B cell (primary cell): ENCODE data around the gene ARHGAP12. TPM values are rescaled to one million over a fixed set of nuclear protein-coding genes. Genes with fewer than 3 reads are reported as not detected.

Experiments used
- ATAC-seq: fragments of 200-7000 bp; cut with Tn5 transposase; one replicate; pipeline ENCODE4 v1.10.0; 2021; ENCODE audit warnings: low read depth, mild to moderate bottlenecking, moderate number of reproducible peaks, moderate library complexity
- CTCF ChIA-PET: fragments of 350-600 bp; sonication (Branson Sonifier 250); formaldehyde crosslinking; loops from one replicate; lab custom pipeline; 2021; ENCODE audit warnings: antibody characterized with exemption, inconsistent platforms; lab: Charles Lee
- POLR2A ChIA-PET: fragments of 350-600 bp; sonication (Branson Sonifier 250); formaldehyde crosslinking; loops from one replicate; lab custom pipeline; 2021; ENCODE audit warnings: antibody characterized with exemption; lab: Charles Lee
- DNase-seq: peaks from one replicate; pipeline ENCODE4 v3.0.0; 2013
- H2AFZ ChIP-seq: 2 replicates; pipeline ENCODE4 v1.6.1; 2012; ENCODE audit warnings: mild to moderate bottlenecking, low read depth, low read length; ENCODE audit not compliant: insufficient read depth, poor library complexity, severe bottlenecking
- H3K27ac ChIP-seq, 2 donors: 1 replicate in 1 of 2; 2 replicates in 1 of 2; pipeline ENCODE4 v1.5.1; 2012 to 2013; ENCODE audit warnings: low read length in 2 of 2, mild to moderate bottlenecking in 2 of 2, moderate library complexity in 1 of 2
- H3K27me3 ChIP-seq, 4 experiments: fragments of 200-600 bp in 1 of 4; sonication (generic) in 1 of 4; replicated peaks in 1 of 4; 1 replicate in 2 of 4; 2 replicates in 2 of 4; pipeline versions ENCODE4 v1.6.1 to v1.7.0; 2013 to 2016; ENCODE audit warnings: low read length in 3 of 4, mild to moderate bottlenecking in 2 of 4, mixed read lengths in 1 of 4, moderate library complexity in 1 of 4; ENCODE audit not compliant: insufficient read depth in 4 of 4, control insufficient read depth in 3 of 4; ENCODE audit errors: control extremely low read depth in 1 of 4
- H3K36me3 ChIP-seq, 2 experiments: replicated peaks in 1 of 2; 1 replicate in 1 of 2; 2 replicates in 1 of 2; pipeline versions ENCODE4 v1.6.1 to v1.7.1; 2013; ENCODE audit warnings: low read length in 1 of 2; ENCODE audit not compliant: insufficient read depth in 2 of 2, control insufficient read depth in 1 of 2; ENCODE audit errors: control extremely low read depth in 1 of 2, extremely low read depth in 1 of 2
- H3K4me1 ChIP-seq, 2 donors: fragments of 200-600 bp in 1 of 2; sonication (generic) in 1 of 2; 1 replicate in 1 of 2; 2 replicates in 1 of 2; pipeline versions ENCODE4 v1.5.1 to v1.6.1; 2013 to 2017; ENCODE audit warnings: low read length in 2 of 2; ENCODE audit not compliant: control insufficient read depth in 2 of 2, insufficient read depth in 2 of 2
- H3K4me2 ChIP-seq: replicated peaks from 2 replicates; pipeline ENCODE3; 2012; ENCODE audit warnings: mild to moderate bottlenecking, low read depth, low read length; ENCODE audit not compliant: poor library complexity, severe bottlenecking
- H3K4me3 ChIP-seq, 5 experiments: fragments of 200-600 bp in 1 of 5; sonication (generic) in 1 of 5; 1 replicate in 3 of 5; 2 replicates in 2 of 5; pipeline versions ENCODE4 v1.5.1 to v1.7.0; 2011 to 2016; ENCODE audit warnings: low read length in 4 of 5, mild to moderate bottlenecking in 4 of 5, low read depth in 2 of 5, control low read depth in 1 of 5, moderate library complexity in 1 of 5; ENCODE audit not compliant: insufficient read depth in 1 of 5; ENCODE audit errors: control extremely low read depth in 1 of 5, extremely low read depth in 1 of 5
- H3K79me2 ChIP-seq: fragments of 200-600 bp; sonication (generic); one replicate; pipeline ENCODE4 v1.6.0; 2016; ENCODE audit warnings: low read length; ENCODE audit not compliant: control insufficient read depth, insufficient read depth
- H3K9ac ChIP-seq: fragments of 200-600 bp; sonication (generic); 2 replicates; pipeline ENCODE4 v1.6.1; 2017; ENCODE audit warnings: mild to moderate bottlenecking, low read length, moderate library complexity
- H3K9me3 ChIP-seq, 3 donors: one replicate each; pipeline versions ENCODE4 v1.6.1 to v1.7.1; 2013; ENCODE audit warnings: low read length in 2 of 3; ENCODE audit not compliant: control insufficient read depth in 2 of 3, insufficient read depth in 1 of 3; ENCODE audit errors: control extremely low read depth in 1 of 3
- H4K20me1 ChIP-seq: 2 replicates; pipeline ENCODE4 v1.6.0; 2012; ENCODE audit warnings: mild to moderate bottlenecking, low read length; ENCODE audit not compliant: insufficient read depth, control insufficient read depth, poor library complexity, severe bottlenecking
- H3K27ac Mint-ChIP-seq: one replicate; pipeline ENCODE4 v1.8.0; 2021; ENCODE audit warnings: mixed read lengths
- H3K27me3 Mint-ChIP-seq: one replicate; pipeline ENCODE4 v1.8.0; 2021; ENCODE audit warnings: mixed read lengths
- H3K4me1 Mint-ChIP-seq: one replicate; pipeline ENCODE4 v1.8.0; 2021; ENCODE audit warnings: mixed read lengths
- H3K4me3 Mint-ChIP-seq: one replicate; pipeline ENCODE4 v1.8.0; 2021; ENCODE audit warnings: mixed read lengths
- H3K9me3 Mint-ChIP-seq: one replicate; pipeline ENCODE4 v1.8.0; 2022; ENCODE audit warnings: mixed read lengths; ENCODE audit not compliant: insufficient read depth
- EZH2 ChIP-seq: IDR thresholded peaks from 2 replicates; pipeline ENCODE4 v1.6.1; 2012; ENCODE audit warnings: borderline replicate concordance, low read depth, mild to moderate bottlenecking, moderate library complexity, low read length; ENCODE audit not compliant: insufficient read depth, poor library complexity, severe bottlenecking
- WGBS: methylation state at CpG from one replicate; pipeline ENCODE4 v1.1.5; 2013; ENCODE audit warnings: missing lambda C conversion rate; ENCODE audit not compliant: insufficient coverage; 5-methylcytosine and 5-hydroxymethylcytosine counted together
- intact Hi-C: fragments of 100-400 bp; cut with micrococcal nuclease; formaldehyde crosslinking; loops from one replicate; pipeline ENCODE4 v1.10.0; 2022
- polyA plus RNA-seq: library from polyadenylated mRNA; depleted of rRNA; stranded (reverse); fragments of >200 nt; gene quantifications from 2 replicates; pipeline ENCODE4 v1.2.3, GENCODE V29; 2012
- total RNA-seq, 2 donors: library from RNA; stranded (reverse); fragments of 120-200 nt in 1 of 2; gene quantifications; 1 replicate in 1 of 2; 2 replicates in 1 of 2; pipeline versions ENCODE4 v1.2.3 to v1.2.4, GENCODE V29; 2013 to 2022
- TF ChIP-seq, protein P1 (sequence below): fragments of 200-600 bp; IDR thresholded peaks from one replicate; pipeline ENCODE4 v1.8.0; 2022; ENCODE audit warnings: antibody characterized with exemption, mild to moderate bottlenecking

Gene ARHGAP12
- total and polyA plus RNA-seq, 2 donors (not counting 1 experiment from before 2014, with no cell fraction given): 12.3 to 45.3 TPM

DNA sequence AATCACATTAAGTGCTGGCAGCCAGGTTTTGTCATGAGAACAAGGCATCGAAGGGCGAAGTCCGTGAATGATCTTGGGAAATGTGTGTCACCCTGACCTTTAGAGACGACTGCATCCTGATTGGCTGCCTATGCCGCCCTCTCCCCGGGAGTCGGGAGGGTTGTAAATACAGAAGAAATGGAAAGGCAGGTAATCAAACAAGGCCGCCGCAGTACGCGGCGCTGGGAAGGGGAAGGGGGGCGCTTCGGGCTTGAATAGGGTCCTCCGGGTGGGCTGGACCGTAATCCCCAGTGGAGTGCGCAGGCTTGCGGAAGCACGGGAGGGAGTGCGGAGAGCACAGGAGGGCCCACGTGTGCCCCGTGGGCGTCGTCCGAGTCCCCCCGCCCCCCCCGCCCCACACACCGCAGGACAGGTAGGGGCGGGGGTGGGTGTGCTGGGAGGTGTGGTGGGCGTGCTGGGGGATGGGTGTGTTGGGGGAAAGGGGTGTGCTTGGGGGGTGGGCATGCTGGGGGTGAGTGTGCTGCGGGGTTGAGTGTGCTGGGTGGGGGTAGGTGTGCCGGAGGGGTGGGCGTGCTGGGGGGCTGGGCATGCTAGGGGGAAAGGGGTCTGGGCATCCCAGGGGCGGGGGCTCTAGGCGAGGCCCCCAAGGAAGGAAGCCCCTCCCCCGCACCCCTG, 169.4 kb downstream of the ARHGAP12 start:
- H3K4me1 Mint-ChIP-seq: peaks cover 15% of the 10 kb centered on the region

DNA sequence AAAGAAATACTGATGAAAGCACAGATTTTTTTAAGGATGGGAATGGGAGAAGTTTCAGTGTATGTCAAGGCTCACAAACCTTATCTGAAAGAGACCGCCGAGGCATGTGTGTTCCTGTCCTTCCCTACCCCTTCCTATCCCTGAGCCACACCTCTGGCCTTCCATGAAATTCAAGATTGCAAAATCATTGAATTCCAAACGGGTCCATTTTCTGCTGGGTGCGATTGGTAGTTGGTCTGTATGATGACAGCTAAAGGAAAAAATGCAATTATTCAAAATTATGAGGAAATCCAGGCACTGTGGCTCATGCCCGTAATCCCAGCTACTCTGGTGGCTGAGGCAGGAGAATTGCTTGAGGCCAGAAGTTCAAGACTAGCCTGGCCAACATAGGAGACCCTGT, 170.1 kb downstream of the ARHGAP12 start:
- Mint-ChIP-seq H3K27me3 (no peaks in the 10 kb centered on the region), H3K4me1 (peaks cover 21% of the 10 kb centered on the region), H3K27ac (peak overlapping the region; percentile 10), H3K4me3 (peak overlapping the region; percentile 57), H3K9me3 (no peaks in the 10 kb centered on the region)
- intact Hi-C loops: no loop called here
- ATAC-seq (no peak), DNase-seq (no peak)
- H3K27ac ChIP-seq: no peak overlapping the region
- H3K4me2 ChIP-seq: no peak overlapping the region
- no peaks in the 10 kb centered on the region for H3K79me2 ChIP-seq
- peaks cover 8 to 19% of the 10 kb centered on the region in 2 donors for H3K4me1 ChIP-seq
- no peaks in the 10 kb centered on the region for H3K27me3 ChIP-seq
- no peak overlapping the region for H3K4me3 ChIP-seq
- H3K9ac ChIP-seq: no peak overlapping the region
- no peaks in the 10 kb centered on the region for H3K9me3 ChIP-seq
- ChIA-PET CTCF (interaction anchor here (1.1 kb wide), 1 partner anchor 12 kb away, joined by 3 read pairs; no protein-coding TSS in a partner anchor), POLR2A (no interaction called here)
- no peak for TF ChIP-seq EZH2
- TF ChIP-seq, protein P1, sequence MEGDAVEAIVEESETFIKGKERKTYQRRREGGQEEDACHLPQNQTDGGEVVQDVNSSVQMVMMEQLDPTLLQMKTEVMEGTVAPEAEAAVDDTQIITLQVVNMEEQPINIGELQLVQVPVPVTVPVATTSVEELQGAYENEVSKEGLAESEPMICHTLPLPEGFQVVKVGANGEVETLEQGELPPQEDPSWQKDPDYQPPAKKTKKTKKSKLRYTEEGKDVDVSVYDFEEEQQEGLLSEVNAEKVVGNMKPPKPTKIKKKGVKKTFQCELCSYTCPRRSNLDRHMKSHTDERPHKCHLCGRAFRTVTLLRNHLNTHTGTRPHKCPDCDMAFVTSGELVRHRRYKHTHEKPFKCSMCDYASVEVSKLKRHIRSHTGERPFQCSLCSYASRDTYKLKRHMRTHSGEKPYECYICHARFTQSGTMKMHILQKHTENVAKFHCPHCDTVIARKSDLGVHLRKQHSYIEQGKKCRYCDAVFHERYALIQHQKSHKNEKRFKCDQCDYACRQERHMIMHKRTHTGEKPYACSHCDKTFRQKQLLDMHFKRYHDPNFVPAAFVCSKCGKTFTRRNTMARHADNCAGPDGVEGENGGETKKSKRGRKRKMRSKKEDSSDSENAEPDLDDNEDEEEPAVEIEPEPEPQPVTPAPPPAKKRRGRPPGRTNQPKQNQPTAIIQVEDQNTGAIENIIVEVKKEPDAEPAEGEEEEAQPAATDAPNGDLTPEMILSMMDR: no peak
- WGBS: 86% methylated on average over 1 of the region's 5 CpGs
- no peaks in the 10 kb centered on the region for H4K20me1 ChIP-seq
- H3K36me3 ChIP-seq: no peaks in the 10 kb centered on the region
- H2AFZ ChIP-seq: no peak overlapping the region

More for the DNA sequence above, 169.4 kb downstream of the ARHGAP12 start:
- H3K27ac ChIP-seq: peak overlapping the region; percentile 80 to 83
- H3K4me3 Mint-ChIP-seq: peak overlapping the region; percentile 92
- intact Hi-C loops: no loop called here
- peak overlapping the region; percentile 98 for H3K4me2 ChIP-seq
- CTCF ChIA-PET: interaction anchor here (0.6 to 3.1 kb wide), 2 partner anchors 11 to 1041 kb away, joined by 3 to 19 read pairs; no protein-coding TSS in a partner anchor
- H3K79me2 ChIP-seq: no peaks in the 10 kb centered on the region
- 3% methylated on average over 23 of the region's 36 CpGs for WGBS
- H3K9me3 ChIP-seq: no peaks in the 10 kb centered on the region
- H3K4me3 ChIP-seq: peak overlapping the region; percentile 46 to 98 (median 94)
- POLR2A ChIA-PET: no interaction called here
- H3K27me3 Mint-ChIP-seq: no peaks in the 10 kb centered on the region
- H3K27ac Mint-ChIP-seq: peak overlapping the region; percentile 86
- no peaks in the 10 kb centered on the region for H4K20me1 ChIP-seq
- H2AFZ ChIP-seq: peak overlapping the region; percentile 98
- no peaks in the 10 kb centered on the region for H3K27me3 ChIP-seq
- peaks cover 5 to 14% of the 10 kb centered on the region in 2 donors for H3K4me1 ChIP-seq
- peak; percentile 2 for ATAC-seq
- peak; percentile 55 for DNase-seq
- no peaks in the 10 kb centered on the region for H3K9me3 Mint-ChIP-seq
- H3K36me3 ChIP-seq: no peaks in the 10 kb centered on the region
- peak overlapping the region; percentile 96 for H3K9ac ChIP-seq
- TF ChIP-seq, protein P1: no peak
- no peak for TF ChIP-seq EZH2
